Osteoblast (primary cell): ENCODE data around the gene ANTXR1. TPM values are rescaled to one million over a fixed set of nuclear protein-coding genes. Genes with fewer than 3 reads are reported as not detected.

Source experiments
- DNase-seq: peaks from one replicate; pipeline ENCODE4 v3.0.0; 2011; ENCODE audit warnings: low spot score, mixed read lengths; ENCODE audit not compliant: insufficient read length; ENCODE audit errors: missing footprints
- H2AFZ ChIP-seq: 2 replicates; pipeline ENCODE4 v1.6.0; 2011; ENCODE audit warnings: mild to moderate bottlenecking, low read length
- H3K27ac ChIP-seq: 2 replicates; pipeline ENCODE4 v1.5.1; 2011; ENCODE audit warnings: mild to moderate bottlenecking, low read depth, low read length, moderate library complexity
- H3K27me3 ChIP-seq: 2 replicates; pipeline ENCODE4 v1.6.0; 2012; ENCODE audit warnings: mild to moderate bottlenecking, control low read depth, inconsistent platforms, low read length, moderate library complexity; ENCODE audit not compliant: insufficient read depth
- H3K36me3 ChIP-seq: 2 replicates; pipeline ENCODE4 v1.5.1; 2011; ENCODE audit warnings: mild to moderate bottlenecking, low read length, control low read depth, moderate library complexity; ENCODE audit not compliant: insufficient read depth
- H3K4me1 ChIP-seq: 2 replicates; pipeline ENCODE4 v1.5.1; 2011; ENCODE audit warnings: mild to moderate bottlenecking, low read length, control low read depth, moderate library complexity; ENCODE audit not compliant: insufficient read depth
- H3K4me2 ChIP-seq: 2 replicates; pipeline ENCODE4 v1.6.0; 2011; ENCODE audit warnings: mild to moderate bottlenecking, low read length; ENCODE audit not compliant: insufficient read depth
- H3K4me3 ChIP-seq: fragments of 200-600 bp; sonication (generic); 3 replicates; pipeline ENCODE4 v1.5.1; 2012; ENCODE audit warnings: mild to moderate bottlenecking, low read length, inconsistent platforms; ENCODE audit not compliant: insufficient read depth
- H3K79me2 ChIP-seq: 2 replicates; pipeline ENCODE4 v1.6.0; 2012; ENCODE audit warnings: mild to moderate bottlenecking, low read length, control low read depth, inconsistent platforms; ENCODE audit not compliant: insufficient read depth
- H3K9me3 ChIP-seq: 2 replicates; pipeline ENCODE4 v1.5.1; 2011; ENCODE audit warnings: low read depth, low read length, control low read depth
- H4K20me1 ChIP-seq: 2 replicates; pipeline ENCODE4 v1.6.0; 2012; ENCODE audit warnings: mild to moderate bottlenecking, low read length, control low read depth; ENCODE audit not compliant: insufficient read depth
- total RNA-seq: library from RNA; depleted of rRNA; stranded (reverse); fragments of >200 nt; gene quantifications from 2 replicates; pipeline ENCODE4 v1.2.3, GENCODE V29; 2012
- TF ChIP-seq, protein P1 (sequence below): IDR thresholded peaks from 2 replicates; pipeline ENCODE4 v1.5.1; 2011; ENCODE audit warnings: mild to moderate bottlenecking, low read depth, low read length, moderate library complexity; ENCODE audit errors: extremely low read depth

The ANTXR1 gene
- total RNA-seq, 1 donor: 123 TPM

DNA sequence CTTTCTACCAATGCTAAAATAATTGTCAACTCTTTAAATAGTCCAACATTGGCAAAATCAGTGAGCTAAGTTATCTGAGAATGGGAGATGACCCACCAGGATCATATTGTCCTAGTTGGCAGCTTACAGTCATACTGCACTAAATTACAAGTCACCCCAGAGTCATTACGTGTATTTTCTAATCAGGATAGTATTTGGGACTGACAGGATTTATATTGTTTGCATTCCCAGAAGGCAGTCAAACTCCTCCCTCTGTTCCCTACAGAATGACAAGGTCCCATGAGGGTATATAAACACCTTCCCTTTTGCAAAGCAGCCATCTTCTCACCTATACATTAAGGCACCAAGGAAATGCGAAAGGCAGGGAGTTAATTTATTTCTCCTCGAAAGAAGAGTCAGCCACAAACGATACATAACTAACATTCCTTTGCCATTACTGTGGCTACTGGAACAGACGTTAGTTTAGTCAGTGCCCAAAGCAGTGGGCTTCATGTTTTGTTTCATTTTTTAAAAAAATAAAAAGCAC is 125.3 kb downstream of the ANTXR1 start:
- Histone ChIP-seq H3K4me1 (peaks cover 62% of the 10 kb centered on the region), H3K27ac (peak overlapping the region; percentile 93), H3K4me3 (peak overlapping the region; percentile 46), H2AFZ (peak overlapping the region; percentile 39), H4K20me1 (no peaks in the 10 kb centered on the region), H3K79me2 (no peaks in the 10 kb centered on the region), H3K36me3 (peaks cover 14% of the 10 kb centered on the region), H3K27me3 (no peaks in the 10 kb centered on the region), H3K4me2 (peak overlapping the region; percentile 85), H3K9me3 (no peaks in the 10 kb centered on the region)
- DNase-seq: no peak
- TF ChIP-seq, protein P1, sequence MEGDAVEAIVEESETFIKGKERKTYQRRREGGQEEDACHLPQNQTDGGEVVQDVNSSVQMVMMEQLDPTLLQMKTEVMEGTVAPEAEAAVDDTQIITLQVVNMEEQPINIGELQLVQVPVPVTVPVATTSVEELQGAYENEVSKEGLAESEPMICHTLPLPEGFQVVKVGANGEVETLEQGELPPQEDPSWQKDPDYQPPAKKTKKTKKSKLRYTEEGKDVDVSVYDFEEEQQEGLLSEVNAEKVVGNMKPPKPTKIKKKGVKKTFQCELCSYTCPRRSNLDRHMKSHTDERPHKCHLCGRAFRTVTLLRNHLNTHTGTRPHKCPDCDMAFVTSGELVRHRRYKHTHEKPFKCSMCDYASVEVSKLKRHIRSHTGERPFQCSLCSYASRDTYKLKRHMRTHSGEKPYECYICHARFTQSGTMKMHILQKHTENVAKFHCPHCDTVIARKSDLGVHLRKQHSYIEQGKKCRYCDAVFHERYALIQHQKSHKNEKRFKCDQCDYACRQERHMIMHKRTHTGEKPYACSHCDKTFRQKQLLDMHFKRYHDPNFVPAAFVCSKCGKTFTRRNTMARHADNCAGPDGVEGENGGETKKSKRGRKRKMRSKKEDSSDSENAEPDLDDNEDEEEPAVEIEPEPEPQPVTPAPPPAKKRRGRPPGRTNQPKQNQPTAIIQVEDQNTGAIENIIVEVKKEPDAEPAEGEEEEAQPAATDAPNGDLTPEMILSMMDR: no peak

DNA sequence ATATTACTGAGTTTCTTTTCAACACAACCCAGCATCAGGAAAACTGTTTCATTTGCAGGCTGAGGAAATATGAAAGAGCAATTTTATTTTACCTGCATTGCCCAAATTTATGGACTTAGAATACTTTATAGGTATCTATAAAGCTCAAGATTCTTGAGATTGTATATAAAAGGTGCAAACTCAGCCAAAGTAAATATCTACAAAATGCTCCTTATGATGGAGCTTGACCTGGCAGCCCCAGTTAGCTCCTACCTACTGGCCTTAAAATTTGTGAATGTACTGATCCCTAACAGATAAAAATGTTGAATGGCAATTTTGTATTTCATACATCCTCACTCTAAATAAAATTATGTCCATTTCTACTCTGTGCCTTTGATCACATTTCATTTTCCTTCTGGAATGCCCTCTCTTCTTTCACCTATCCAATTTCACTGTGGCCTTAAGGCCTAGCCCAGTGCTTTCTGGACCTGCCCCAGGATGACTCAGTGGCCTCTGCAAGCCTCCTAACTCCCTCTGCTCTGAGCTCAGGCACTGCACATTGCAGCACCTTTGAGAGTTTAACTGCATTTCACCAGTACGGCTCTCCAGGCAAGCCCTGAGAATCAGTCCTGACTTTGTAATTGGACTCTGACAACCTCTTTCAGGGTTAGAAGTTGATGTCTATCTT is 125.9 kb downstream of the ANTXR1 start:
- Histone ChIP-seq H3K4me1 (peaks cover 63% of the 10 kb centered on the region), H3K4me2 (peak overlapping the region; percentile 85), H3K4me3 (peak overlapping the region; percentile 6), H3K79me2 (no peaks in the 10 kb centered on the region), H3K27ac (peak overlapping the region; percentile 93), H3K36me3 (peaks cover 14% of the 10 kb centered on the region), H4K20me1 (no peaks in the 10 kb centered on the region), H2AFZ (no peak overlapping the region), H3K9me3 (no peaks in the 10 kb centered on the region), H3K27me3 (no peaks in the 10 kb centered on the region)
- TF ChIP-seq, protein P1: no peak
- no peak for DNase-seq

DNA sequence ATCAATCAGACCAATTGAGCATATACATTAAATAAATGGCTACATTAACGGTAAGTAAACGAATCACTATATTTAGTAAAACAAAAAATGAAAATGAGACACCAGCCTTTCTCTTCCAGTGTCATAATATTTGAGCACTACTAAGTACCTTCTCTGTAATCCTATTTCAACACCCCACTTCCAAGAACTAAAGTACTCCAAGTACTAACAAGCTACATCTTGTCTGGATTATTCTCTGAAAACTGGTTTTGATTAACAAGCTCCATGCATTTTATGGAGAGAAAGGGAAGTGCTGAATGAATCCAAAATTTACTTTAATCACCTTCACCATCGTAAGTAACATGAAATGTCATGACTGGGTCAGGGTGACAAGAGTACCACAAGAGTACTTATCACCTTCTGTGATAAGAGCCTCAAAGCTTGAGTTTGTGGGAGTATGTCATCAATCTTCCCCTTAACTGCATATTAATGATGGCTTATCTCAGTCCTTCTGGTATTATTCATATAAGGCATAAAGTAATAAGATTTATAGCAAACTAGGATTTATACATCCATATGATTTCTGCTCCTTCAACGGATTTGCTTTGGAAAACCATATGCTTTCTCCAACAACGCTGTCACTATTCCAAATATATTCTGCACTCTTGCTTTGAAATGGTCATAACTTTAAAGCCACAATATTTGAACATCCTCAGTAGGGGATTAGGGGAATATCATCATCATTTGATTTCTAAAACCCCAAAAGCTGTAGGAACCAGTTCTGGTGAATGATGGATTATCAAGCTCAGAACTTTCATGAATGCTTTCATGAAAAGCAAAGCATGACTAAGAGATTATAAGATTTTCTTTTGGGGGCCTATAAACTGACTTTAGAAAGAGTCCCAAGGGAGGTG is 127.0 kb downstream of the ANTXR1 start:
- Histone ChIP-seq H3K27ac (peak overlapping the region; percentile 93), H3K4me2 (peak overlapping the region; percentile 85)
- TF ChIP-seq, protein P1: no peak

GRCh38 chr2:69141061-69141460 is 128.1 kb downstream of the ANTXR1 start:
- Histone ChIP-seq H3K4me1 (peaks cover 55% of the 10 kb centered on the region), H4K20me1 (no peaks in the 10 kb centered on the region), H3K4me3 (no peak overlapping the region), H3K9me3 (no peaks in the 10 kb centered on the region), H3K27ac (no peak overlapping the region), H3K36me3 (peaks cover 14% of the 10 kb centered on the region), H3K79me2 (no peaks in the 10 kb centered on the region), H2AFZ (no peak overlapping the region), H3K4me2 (no peak overlapping the region), H3K27me3 (no peaks in the 10 kb centered on the region)
- TF ChIP-seq, protein P1: no peak
- no peak for DNase-seq

More for the DNA sequence above, 127.0 kb downstream of the ANTXR1 start:
- Histone ChIP-seq H3K9me3 (no peaks in the 10 kb centered on the region), H3K36me3 (peaks cover 14% of the 10 kb centered on the region), H3K4me3 (no peak overlapping the region), H4K20me1 (no peaks in the 10 kb centered on the region), H3K79me2 (no peaks in the 10 kb centered on the region), H3K27me3 (no peaks in the 10 kb centered on the region), H2AFZ (no peak overlapping the region), H3K4me1 (peaks cover 59% of the 10 kb centered on the region)
- no peak for DNase-seq
